ENCODE results near the gene CLEC3B. TPM values are rescaled to one million over a fixed set of nuclear protein-coding genes. Genes with fewer than 3 reads are reported as not detected.

Gene CLEC3B
- polyA plus RNA-seq, 2 of the 4 experiments (the other 2 are of a cell fraction), result not detected

DNA sequence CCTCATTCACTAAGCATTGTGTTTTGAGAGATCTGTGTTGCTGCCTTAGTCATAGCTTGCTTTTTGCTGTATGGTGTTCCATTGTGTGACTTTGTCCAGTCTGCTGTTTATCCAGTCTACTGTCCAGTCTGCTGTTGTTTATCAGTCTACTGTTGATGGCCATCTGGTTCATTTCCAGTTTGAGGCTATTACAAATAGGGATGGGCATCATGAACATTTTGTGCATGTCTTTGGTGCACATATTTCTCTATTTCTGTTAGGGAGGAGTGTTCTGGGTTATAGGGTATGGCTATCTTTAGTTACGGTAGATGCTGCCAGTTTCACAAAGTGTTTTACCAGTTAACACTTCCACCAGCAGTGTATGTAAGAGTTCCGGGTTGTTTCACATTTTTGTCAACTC, 22.2 kb upstream of the CLEC3B start:
- no peak for TF ChIP-seq NFE2L2 (conservative IDR thresholded peaks at IDR 0.05; ENCODE audit: low read length)
- TF ChIP-seq RFX5 (IDR thresholded peaks at IDR 0.05), result no peak
- no peak for TF ChIP-seq MAZ (IDR thresholded peaks at IDR 0.05; ENCODE audit: borderline replicate concordance, low read depth, low read length)
- no peak for TF ChIP-seq POLR2A (IDR thresholded peaks at IDR 0.05; ENCODE audit: low read length)
- TF ChIP-seq, protein P1, sequence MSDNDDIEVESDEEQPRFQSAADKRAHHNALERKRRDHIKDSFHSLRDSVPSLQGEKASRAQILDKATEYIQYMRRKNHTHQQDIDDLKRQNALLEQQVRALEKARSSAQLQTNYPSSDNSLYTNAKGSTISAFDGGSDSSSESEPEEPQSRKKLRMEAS (IDR thresholded peaks at IDR 0.05), result no peak
- TF ChIP-seq HDAC2 (IDR thresholded peaks at IDR 0.05), result no peak
- no peak overlapping the region for H3K4me3 ChIP-seq
- ChIA-PET CTCF (no interaction called here), POLR2A (no interaction called here)
- H3K9me3 ChIP-seq, result no peaks in the 10 kb centered on the region
- H3K4me1 ChIP-seq, result no peaks in the 10 kb centered on the region
- no peak for DNase-seq (ENCODE audit: low read depth in 1 of 2, low spot score in 1 of 2)
- 97% methylated on average over 2 of the region's 2 CpGs for WGBS (ENCODE audit: missing lambda C conversion rate)
- H3K4me2 ChIP-seq, result no peak overlapping the region
- no peak overlapping the region for H3K27ac ChIP-seq
- no peak for FAIRE-seq
- no peak for ATAC-seq

DNA sequence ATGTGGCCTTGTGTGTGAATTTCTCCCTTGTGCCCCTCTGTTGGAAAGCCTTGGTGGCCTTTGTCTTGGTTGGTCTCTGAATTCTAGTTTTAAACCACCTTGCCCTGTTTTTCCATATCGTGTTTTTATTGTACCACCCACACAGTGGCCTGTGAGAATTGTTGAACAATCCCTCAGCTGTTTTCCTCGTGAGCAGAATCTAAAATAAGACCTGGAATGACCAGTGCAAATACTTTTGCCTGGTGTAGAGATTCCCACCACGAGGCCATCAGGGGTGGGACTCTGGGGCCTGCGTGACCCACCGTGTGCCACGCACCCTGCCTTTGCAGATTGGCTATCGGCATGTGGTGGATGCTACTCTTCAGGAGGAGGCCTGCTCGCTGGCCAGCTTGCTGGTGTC, 19.0 kb upstream of the CLEC3B start:
- 92% methylated on average over 7 of the region's 8 CpGs for WGBS (ENCODE audit: missing lambda C conversion rate)
- H3K27ac ChIP-seq, result no peak overlapping the region
- DNase-seq (ENCODE audit: low read depth in 1 of 2, low spot score in 1 of 2) (no peak), ATAC-seq (no peak), FAIRE-seq (no peak)
- no peak overlapping the region for H3K4me2 ChIP-seq
- H3K4me1 ChIP-seq, result no peaks in the 10 kb centered on the region
- no peaks in the 10 kb centered on the region for H3K9me3 ChIP-seq
- POLR2A ChIA-PET, result no interaction called here
- H3K4me3 ChIP-seq, result no peak overlapping the region
- CTCF ChIA-PET, result no interaction called here
- TF ChIP-seq TP53 (CRISPR knock-in tag; IDR thresholded peaks at IDR 0.05), result no peak
- TF ChIP-seq KDM5A (IDR thresholded peaks at IDR 0.05), result no peak
- TF ChIP-seq FOXS1 (CRISPR knock-in tag; IDR thresholded peaks at IDR 0.05), result no peak
- TF ChIP-seq NFE2L2 (conservative IDR thresholded peaks at IDR 0.05; ENCODE audit: low read length), result no peak
- no peak for TF ChIP-seq TFCP2L1 (CRISPR knock-in tag; IDR thresholded peaks at IDR 0.05)
- TF ChIP-seq ESRRA (IDR thresholded peaks at IDR 0.05; ENCODE audit: borderline replicate concordance, low read length), result no peak
- no peak for TF ChIP-seq HEYL (CRISPR knock-in tag; IDR thresholded peaks at IDR 0.05)
- TF ChIP-seq E2F6 (IDR thresholded peaks at IDR 0.05; ENCODE audit: borderline replicate concordance, low read depth), result no peak

DNA sequence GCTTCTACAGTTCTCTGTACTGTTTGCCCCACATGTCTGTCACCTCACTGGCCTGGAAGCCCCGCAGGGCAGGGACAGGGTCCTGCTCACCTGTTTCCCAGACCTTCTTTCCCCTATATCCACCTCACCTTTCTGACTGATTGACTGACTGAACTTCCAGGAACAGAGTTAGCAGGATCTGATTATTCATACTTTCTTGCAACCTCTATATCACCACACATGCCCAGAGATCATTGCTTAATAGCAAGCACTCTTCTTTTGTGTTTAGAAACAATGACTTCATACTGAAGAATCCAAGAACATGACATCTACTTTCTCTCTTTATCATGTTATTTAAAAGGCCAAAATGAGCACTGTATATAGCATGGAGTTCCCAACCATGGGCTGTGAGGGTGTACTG, 18.0 kb upstream of the CLEC3B start:
- DNase-seq (ENCODE audit: low read depth in 1 of 2, low spot score in 1 of 2) (no peak), ATAC-seq (no peak), FAIRE-seq (no peak)
- H3K4me2 ChIP-seq, result no peak overlapping the region
- no peak overlapping the region for H3K27ac ChIP-seq
- 100% methylated on average over 1 of the region's 1 CpG for WGBS (ENCODE audit: missing lambda C conversion rate)
- POLR2A ChIA-PET, result no interaction called here
- H3K9me3 ChIP-seq, result no peaks in the 10 kb centered on the region
- H3K4me1 ChIP-seq, result no peaks in the 10 kb centered on the region
- TF ChIP-seq EHF (CRISPR knock-in tag; IDR thresholded peaks at IDR 0.05) (no peak), HDAC2 (IDR thresholded peaks at IDR 0.05) (no peak), KDM5A (IDR thresholded peaks at IDR 0.05) (no peak)
- CTCF ChIA-PET, result interaction anchor here (1.2 kb wide), 1 partner anchor 203 kb away, joined by 3 read pairs; no protein-coding TSS in a partner anchor
- H3K4me3 ChIP-seq, result no peak overlapping the region

DNA sequence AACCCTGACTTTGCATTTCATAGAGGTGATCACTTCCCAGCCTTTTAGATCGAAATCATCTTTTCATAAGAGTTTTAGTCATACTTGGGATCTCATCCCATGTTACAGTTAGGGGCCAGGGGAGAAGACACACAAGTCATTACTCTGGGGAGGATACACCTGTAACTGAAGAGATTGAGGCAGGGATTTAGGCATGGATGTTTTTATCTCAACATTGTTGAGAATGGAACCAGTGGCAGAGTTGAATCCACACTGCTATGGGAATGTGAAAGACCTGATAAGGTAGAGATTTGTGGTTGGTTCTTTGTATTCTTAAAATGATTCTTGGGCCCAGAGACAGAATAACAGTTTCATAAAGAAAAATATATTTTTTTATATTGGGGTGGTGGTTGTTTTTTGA, 16.2 kb upstream of the CLEC3B start:
- Histone ChIP-seq H3K4me3 (no peak overlapping the region), H3K9me3 (no peaks in the 10 kb centered on the region), H3K4me2 (no peak overlapping the region), H3K4me1 (no peaks in the 10 kb centered on the region), H3K27ac (no peak overlapping the region)
- 100% methylated on average over 1 of the region's 1 CpG for WGBS (ENCODE audit: missing lambda C conversion rate)
- CTCF ChIA-PET, result interaction anchor here (0.6 kb wide), 1 partner anchor 22 kb away, joined by 3 read pairs; no protein-coding TSS in a partner anchor
- FAIRE-seq (no peak), DNase-seq (ENCODE audit: low read depth in 1 of 2, low spot score in 1 of 2) (no peak), ATAC-seq (no peak)
- POLR2A ChIA-PET, result no interaction called here
- TF ChIP-seq E2F6 (IDR thresholded peaks at IDR 0.05; ENCODE audit: borderline replicate concordance, low read depth), result no peak
- TF ChIP-seq RARB (CRISPR knock-in tag; IDR thresholded peaks at IDR 0.05), result no peak
- no peak for TF ChIP-seq REST (IDR thresholded peaks at IDR 0.05)
- TF ChIP-seq POLR2A (IDR thresholded peaks at IDR 0.05; ENCODE audit: low read length), result no peak
- no peak for TF ChIP-seq MAZ (IDR thresholded peaks at IDR 0.05; ENCODE audit: borderline replicate concordance, low read depth, low read length)
- no peak for TF ChIP-seq ZNF302 (CRISPR knock-in tag; IDR thresholded peaks at IDR 0.05)
- TF ChIP-seq, protein P2, sequence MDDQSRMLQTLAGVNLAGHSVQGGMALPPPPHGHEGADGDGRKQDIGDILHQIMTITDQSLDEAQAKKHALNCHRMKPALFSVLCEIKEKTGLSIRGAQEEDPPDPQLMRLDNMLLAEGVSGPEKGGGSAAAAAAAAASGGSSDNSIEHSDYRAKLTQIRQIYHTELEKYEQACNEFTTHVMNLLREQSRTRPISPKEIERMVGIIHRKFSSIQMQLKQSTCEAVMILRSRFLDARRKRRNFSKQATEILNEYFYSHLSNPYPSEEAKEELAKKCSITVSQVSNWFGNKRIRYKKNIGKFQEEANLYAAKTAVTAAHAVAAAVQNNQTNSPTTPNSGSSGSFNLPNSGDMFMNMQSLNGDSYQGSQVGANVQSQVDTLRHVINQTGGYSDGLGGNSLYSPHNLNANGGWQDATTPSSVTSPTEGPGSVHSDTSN (IDR thresholded peaks at IDR 0.05), result no peak
- TF ChIP-seq CBX8 (IDR thresholded peaks at IDR 0.05), result no peak
- no peak for TF ChIP-seq EHF (CRISPR knock-in tag; IDR thresholded peaks at IDR 0.05)
- no peak for TF ChIP-seq CHD2 (IDR thresholded peaks at IDR 0.05; ENCODE audit: low read length, partially characterized antibody)
- no peak for TF ChIP-seq CTCF (IDR thresholded peaks at IDR 0.05)
